GM21529 (cell line): ENCODE data around the gene ZNF366.

Experiments
- ATAC-seq: cut with Tn5 transposase; IDR thresholded peaks from one replicate; pipeline ENCODE4 v1.9.1; 2021; ENCODE audit not compliant: unreplicated experiment

ZNF366 gene

DNA sequence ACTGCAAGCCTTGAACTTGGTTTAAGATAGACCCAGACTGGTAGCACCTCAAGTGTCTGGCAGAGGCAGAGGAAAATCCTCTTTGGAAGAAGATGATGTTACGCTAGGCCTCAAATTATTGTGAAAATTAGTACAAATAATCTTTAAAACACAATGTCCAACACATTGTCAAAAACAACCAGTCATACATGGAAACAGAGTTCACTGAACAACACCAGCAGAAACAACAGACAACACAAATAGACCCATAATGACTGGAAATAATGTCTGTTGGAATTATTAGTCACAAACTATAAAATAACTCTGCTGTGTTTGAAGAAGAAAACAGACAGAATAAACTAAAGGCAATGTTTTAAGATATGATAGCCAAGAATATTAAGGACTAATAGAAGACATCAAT is 15.4 kb upstream of the ZNF366 start:
- no peak for ATAC-seq

DNA sequence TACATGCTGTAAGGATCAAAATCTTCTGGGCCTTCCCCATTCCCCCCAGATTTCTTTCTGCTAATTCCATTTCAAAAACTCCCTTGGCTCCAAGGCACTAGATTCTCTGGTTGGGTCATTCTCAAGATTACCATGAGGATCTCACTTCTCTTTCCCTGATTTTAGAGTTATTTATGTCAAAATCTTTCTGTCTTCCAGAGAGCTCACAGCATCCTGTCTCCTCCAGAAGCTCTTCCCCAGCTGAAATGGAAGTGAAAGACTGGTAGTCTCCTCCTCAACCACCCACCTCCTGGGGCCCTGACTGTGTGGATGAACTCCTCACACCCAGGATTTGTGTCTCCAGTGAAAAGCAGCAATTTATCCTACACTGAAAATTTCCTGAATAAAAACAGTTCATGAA is 11.9 kb upstream of the ZNF366 start:
- ATAC-seq = no peak

DNA sequence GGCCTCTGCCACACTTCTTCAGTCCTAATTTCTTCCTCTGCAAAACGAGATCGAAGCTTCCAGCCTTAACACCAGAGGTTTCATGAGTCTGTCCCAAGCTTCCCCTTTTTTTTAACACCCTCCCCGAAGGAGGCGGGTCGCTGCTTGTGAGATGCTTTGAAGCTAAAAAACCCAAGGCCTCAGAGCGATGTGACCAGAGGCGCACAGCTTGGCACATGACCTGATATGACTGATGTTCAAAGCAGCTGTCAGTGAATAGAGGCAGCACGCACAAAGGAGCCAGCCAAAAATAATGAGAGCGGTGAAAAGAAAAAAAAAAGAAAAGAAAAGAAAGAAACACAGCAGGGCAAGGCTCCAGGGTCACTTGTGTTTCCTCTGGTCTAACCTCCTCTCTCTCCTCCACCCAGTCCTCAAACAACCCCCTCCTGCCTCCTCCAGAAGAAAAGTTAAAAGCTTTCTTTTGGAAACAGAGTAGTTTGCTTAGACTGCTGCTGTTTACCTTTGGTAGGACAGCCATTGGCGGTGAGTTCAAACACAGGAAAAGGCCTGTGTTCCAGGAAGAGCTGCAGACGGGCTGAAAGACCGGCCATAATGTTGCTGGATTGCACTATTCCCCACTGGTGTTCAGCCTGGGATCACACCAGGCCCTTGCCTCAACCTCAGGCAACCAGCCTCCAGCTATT is 10.9 kb upstream of the ZNF366 start:
- no peak for ATAC-seq

- ATAC-seq = no peak
Observed at GRCh38 chr5:72516916-72517315, 9.7 kb upstream of the ZNF366 start.

DNA sequence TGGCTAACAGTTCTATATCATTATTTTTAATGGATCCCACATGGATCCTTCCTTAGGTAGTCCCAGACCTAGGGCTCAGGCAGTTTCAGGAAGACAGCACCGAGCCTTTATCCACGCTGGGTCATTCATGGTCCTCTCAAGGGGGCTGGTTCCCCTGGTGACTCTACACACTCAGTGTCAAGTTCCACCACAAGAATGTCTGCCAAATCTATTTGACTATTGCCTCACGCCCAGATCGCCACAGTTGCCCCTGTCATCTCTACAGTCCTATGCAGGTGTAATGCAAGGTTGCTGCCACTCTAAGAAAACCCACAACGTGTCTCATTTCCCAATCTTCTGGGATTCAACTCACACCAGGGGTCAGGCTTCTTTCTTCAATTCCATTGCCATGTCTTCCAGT is 8.0 kb upstream of the ZNF366 start:
- no peak for ATAC-seq

DNA sequence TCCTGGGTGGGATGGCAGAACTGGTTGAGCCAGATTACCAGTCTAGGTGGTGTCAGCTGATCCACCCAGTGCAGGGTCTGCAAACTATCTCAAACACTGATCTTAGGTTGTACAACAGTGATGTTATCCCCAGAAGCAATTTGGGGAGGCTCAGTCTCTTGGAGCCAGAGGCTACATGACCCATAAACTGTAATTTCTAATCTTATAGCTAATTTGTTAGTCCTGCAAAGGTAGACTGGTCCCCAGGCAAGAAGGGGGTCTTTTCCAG is 5.3 kb upstream of the ZNF366 start:
- ATAC-seq = no peak

DNA sequence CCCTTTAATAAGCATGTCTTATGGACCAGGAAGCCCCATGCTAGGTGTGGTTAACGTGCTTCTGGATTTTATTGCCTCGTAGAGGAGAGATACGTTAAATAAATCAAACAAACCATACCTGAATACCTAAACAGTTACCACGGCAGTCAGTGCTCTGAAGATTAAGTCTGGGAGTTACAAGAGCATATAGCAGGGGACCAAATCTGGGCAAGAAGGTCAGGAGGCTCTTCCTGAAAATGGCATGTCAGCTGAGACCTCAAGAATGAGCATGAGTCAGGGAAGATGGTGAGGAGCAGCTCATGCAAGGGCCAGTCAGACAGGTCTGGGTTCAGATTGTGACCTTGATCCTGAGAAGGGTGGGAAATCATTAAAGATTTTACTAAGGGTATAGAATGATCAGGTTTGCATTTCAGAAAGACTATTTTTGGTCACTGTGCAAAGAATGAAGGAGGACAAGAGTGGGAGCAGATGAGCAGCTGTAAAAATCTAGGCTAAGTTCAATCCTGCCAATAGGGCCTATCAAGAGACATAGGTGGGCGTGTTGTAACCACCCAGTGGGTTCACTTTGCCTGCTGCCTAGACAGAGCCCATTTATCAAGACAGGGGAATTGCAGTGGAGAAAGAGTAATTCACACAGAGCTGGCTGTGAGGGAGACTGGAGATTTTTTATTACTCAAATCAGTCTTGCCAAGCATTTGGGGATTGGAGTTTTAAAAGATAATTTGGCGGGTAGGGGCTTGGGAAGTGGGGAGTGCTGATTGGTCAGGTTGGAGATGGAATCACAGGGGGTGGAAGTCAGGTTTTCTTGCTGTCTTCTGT is 4.8 kb upstream of the ZNF366 start:
- ATAC-seq = no peak

- no peak for ATAC-seq
Observed at GRCh38 chr5:72511366-72511765, 4.2 kb upstream of the ZNF366 start.

DNA sequence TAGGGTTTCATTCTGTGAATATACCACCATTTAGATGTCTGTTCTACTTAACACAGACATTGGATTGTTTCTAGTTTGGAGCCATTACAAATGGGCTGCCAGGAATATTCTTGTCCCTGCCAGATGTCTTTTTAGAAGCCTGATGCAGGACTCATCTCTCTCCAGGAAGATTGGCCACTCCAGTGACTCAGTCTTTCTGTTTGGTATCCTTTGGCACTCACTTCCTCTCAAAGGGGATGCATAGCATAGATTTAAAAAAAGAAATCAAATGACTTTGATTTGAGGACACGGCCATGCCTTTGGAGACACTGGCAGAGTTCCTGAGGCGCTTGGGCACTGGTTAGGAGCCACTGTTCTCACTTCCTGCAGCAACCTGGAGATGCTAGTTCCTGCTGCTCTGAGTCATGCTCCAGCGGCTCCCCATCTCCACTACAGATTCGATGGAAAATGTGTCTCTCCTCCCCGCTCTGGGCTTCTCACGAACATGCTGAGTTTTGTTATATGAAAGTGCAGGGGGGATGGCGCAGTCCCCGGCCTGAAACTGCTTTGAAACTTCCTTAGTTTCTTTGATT is 3.5 kb upstream of the ZNF366 start:
- ATAC-seq = no peak

- ATAC-seq = no peak
Observed at GRCh38 chr5:72509401-72509800, 2.2 kb upstream of the ZNF366 start.

GRCh38 chr5:72508241-72509170 is 1.3 kb upstream of the ZNF366 start:
- ATAC-seq = peak; percentile 95

GRCh38 chr5:72507907-72508238 is 663 bp upstream of the ZNF366 start:
- no peak for ATAC-seq

DNA sequence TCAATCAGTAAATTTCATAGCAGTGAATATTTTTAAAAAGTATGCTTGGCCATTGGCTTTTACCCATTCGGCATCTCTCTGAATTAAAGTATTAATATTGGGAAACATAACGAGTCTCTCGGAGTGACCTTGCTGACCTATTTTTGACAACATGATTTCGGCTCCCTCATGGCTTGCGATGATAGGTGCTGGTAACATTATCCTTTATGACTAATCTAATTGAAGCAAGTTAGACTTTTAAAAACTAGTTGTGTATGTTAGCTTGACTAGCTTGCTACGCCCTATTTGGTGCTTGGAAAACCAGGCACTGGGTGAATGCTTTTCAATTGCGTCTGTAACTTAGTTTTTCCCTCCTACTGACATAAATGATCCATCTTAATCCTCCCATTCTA is 1.1 kb downstream of the ZNF366 start:
- no peak for ATAC-seq

GRCh38 chr5:72505539-72506157 is 1.6 kb downstream of the ZNF366 start:
- no peak for ATAC-seq

DNA sequence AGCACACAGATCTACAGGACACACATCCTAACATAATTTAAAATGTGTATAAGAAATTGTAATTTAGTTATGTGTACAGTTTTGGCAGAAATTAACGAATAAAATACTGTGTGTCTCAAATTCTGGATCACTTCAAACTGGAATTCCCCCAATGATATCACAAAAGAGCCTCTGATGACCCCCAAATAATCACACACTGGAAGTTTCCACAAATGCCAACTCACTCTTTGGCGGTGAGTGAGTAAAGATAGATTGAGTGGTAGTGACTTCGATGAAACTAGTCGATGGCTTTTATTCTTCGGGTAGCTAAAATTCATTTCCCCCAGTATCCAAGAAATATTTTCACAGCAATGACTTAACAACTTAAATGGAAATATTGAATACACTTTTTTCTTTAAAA is 2.2 kb downstream of the ZNF366 start:
- no peak for ATAC-seq

DNA sequence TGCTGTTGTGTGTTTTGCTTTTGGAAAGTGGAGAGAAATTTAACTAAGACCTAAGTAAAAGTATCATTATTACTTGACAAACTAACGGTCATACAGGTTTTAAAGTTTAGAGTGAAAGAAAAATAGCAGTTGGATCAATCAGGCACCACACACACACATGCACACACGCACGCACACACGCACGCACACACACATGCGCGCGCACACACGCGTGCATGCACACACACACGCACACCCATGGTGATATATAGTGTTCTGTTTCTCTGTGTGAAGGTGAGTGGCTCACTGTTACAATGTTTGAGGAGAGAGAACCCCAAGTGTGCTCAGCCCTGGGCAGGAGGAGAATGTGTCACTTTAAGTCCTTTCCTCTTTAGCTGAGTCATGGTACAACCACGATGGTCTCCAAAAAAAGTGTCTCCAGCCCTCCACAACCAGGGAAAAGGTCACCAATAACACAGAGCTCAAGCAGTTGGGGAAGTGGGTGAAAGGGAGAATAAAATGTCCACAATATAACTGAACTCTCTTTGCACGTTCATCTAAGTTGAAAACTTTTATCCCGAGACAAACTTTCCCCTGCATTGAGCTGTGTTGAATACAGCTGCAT is 3.2 kb downstream of the ZNF366 start:
- no peak for ATAC-seq

DNA sequence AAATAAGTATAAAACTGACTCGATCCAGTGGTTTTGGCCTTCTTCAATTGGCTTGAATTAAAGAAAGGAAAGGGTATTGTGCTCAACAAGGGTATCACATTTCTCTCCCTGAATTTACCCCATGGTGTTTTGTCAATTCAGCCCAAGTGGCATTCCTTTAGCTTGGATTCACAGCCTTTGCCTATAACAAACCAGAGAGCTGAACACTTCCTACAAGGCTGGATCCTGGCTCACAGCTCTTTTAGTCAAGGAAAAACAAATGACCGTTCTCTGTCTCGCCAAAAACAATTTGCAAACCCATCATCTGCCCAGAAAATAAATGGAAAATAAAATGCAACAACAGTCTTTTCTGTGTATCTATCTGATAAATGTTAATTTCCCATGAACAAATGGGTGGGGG is 5.7 kb downstream of the ZNF366 start:
- no peak for ATAC-seq

- no peak for ATAC-seq
Observed at GRCh38 chr5:72499730-72500129, 7.5 kb downstream of the ZNF366 start.

DNA sequence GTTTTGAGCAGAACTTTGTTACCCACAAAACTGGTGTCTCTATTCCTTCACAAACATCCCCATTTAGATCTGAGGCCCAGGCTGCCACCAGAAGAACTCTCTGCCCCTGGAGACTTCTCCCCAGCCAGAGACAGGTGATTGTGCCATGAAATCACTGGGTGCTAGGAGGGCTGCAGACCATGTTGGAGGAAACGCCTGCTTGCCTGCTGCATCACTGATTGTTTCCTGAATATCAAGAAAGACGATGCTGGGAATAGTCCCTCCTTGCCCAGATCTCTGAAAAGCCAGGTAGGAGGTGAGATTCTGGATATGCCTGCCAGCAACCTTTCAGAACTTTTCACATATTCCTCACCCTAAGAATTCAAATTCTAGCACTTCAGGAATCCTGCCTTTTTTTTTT is 8.1 kb downstream of the ZNF366 start:
- no peak for ATAC-seq

DNA sequence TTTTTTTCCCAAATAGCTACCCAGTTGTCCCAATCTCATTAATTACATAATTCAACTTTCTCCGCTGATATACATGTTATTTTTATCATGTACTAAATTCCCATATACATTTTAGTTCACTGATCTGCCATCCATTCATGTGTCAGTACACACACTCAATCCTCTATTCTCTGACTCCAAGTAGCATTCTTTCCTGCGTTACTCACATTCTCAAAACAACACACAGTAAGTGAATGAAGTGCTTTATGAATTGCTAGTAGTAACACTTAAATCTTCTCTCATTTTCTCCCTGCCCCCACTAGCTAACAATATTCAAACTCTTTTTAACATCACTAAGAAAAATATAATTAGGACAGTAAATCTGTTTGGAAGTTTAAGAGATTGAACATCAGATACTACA is 8.9 kb downstream of the ZNF366 start:
- no peak for ATAC-seq

DNA sequence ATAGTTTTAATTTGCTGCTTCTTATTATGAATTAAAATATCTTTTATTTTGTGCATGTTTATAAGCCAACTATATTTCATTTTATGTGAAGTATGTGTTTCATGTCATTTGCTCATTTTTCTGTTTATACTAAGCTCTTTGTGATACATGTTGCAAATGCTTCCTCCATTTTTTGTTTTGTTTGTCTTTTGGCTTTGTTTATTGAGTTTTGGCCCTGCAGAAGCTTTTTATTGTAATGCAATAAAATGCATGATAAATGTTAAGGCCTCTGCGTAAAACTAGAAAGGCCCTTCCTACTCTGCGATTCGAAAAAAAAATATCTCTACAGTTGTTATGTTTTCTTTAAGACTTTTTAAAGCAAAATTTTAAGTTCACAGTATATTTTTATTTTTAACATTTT is 9.4 kb downstream of the ZNF366 start:
- ATAC-seq = no peak
